K562 (cell line): ENCODE measurements around the gene SCARF2. TPM values are rescaled to one million over a fixed set of nuclear protein-coding genes. Genes with fewer than 3 reads are reported as not detected.

Experiments used
- CREBBP ChIP-seq: IDR thresholded peaks from one replicate; pipeline ENCODE4 v1.6.1; 2012; ENCODE audit warnings: low read depth, mild to moderate bottlenecking, control low read depth, inconsistent platforms, low read length
- ESRRA ChIP-seq: fragments of 450-650 bp; IDR thresholded peaks from 2 replicates; pipeline ENCODE4 v1.6.1; 2014; ENCODE audit warnings: low read depth, mild to moderate bottlenecking, moderate library complexity, borderline replicate concordance
- HES1 ChIP-seq: fragments of 450-650 bp; IDR thresholded peaks from 2 replicates; pipeline ENCODE4 v1.6.1; 2016; ENCODE audit warnings: low read depth, mild to moderate bottlenecking, moderate library complexity
- HLTF ChIP-seq: fragments of 450-650 bp; IDR thresholded peaks from 2 replicates; pipeline ENCODE4 v1.6.1; 2016
- HNRNPL ChIP-seq: fragments of 200-400 bp; formaldehyde crosslinking; IDR thresholded peaks from 2 replicates; pipeline ENCODE4 v1.6.1; 2017; ENCODE audit warnings: low read depth, mild to moderate bottlenecking, low read length
- MGA ChIP-seq: fragments of 450-650 bp; IDR thresholded peaks from 2 replicates; pipeline ENCODE4 v1.6.1; 2016; ENCODE audit warnings: mild to moderate bottlenecking, moderate library complexity
- PML ChIP-seq: IDR thresholded peaks from 2 replicates; pipeline ENCODE4 v1.6.1; 2012; ENCODE audit warnings: low read length, inconsistent platforms
- POLR2B ChIP-seq: fragments of 450-650 bp; IDR thresholded peaks from 2 replicates; pipeline ENCODE4 v1.6.1; 2018; ENCODE audit warnings: low read depth; ENCODE audit not compliant: partially characterized antibody
- PREB ChIP-seq: sonication (generic); formaldehyde crosslinking; IDR thresholded peaks from 2 replicates; pipeline ENCODE4 v1.8.1; 2023; ENCODE audit warnings: mild to moderate bottlenecking, missing genetic modification reagents
- PTTG1 ChIP-seq: fragments of 450-650 bp; IDR thresholded peaks from 2 replicates; pipeline ENCODE4 v1.6.1; 2016; ENCODE audit warnings: low read depth, mild to moderate bottlenecking, missing genetic modification characterization, missing compliant biosample characterization
- RBM39 ChIP-seq: fragments of 200-400 bp; formaldehyde crosslinking; optimal IDR thresholded peaks from 2 replicates; pipeline ENCODE3; 2018; ENCODE audit warnings: low read depth, low read length
- ZKSCAN8 ChIP-seq: fragments of 200-800 bp; sonication (Bioruptor generic); IDR thresholded peaks from 2 replicates; pipeline ENCODE4 v1.6.1; 2016; ENCODE audit warnings: missing genetic modification characterization, missing compliant biosample characterization
- polyA plus RNA-seq, 8 experiments: library from polyadenylated mRNA; depleted of rRNA in 4 of 8; stranded (reverse) in 5 of 8; unstranded in 3 of 8; fragments of >200 nt; fragmentation: Nextera tagmentation in 2 of 8; fragmentation: Illumina TruSeq in 1 of 8; extraction: Ambion mirVana in 2 of 8; extraction: Trizol in 1 of 8; gene quantifications; 2 replicates each; pipeline versions ENCODE4 v1.2.1 to v1.2.3, GENCODE V29; 2011 to 2014; ENCODE audit warnings: inconsistent platforms in 1 of 8, missing spikeins in 1 of 8
- total RNA-seq, 7 experiments: library from RNA; depleted of rRNA in 6 of 7; stranded (reverse); fragments of >200 nt in 6 of 7; fragmentation: Illumina TruSeq in 2 of 7; extraction: Trizol in 2 of 7; gene quantifications; 2 replicates each; pipeline versions ENCODE4 v1.2.1 to v1.2.3, GENCODE V29; 2011 to 2021; ENCODE audit warnings: low replicate concordance in 1 of 7

Gene SCARF2
- total and polyA plus RNA-seq, 9 of the 15 experiments (the other 6 are each of a cell fraction or from before 2014, with no cell fraction given), result 0.06 to 0.32 (median 0.21) TPM; not detected in 5

GRCh38 chr22:20412474-20413216 is 25.0 kb downstream of the SCARF2 start (continued):
- TF ChIP-seq HES1 (no peak; the same call in 1 of the 2 replicates), HLTF (no peak; the same call in 1 of the 2 replicates), POLR2B (no peak), HNRNPL (no peak), PML (no peak), ZKSCAN8 (CRISPR knock-in tag) (no peak), ESRRA (no peak; the same call in 1 of the 2 replicates), MGA (no peak), CREBBP (no peak), PTTG1 (tag) (no peak), PREB (no peak), RBM39 (peak; percentile 49)
